ENCODE results near the gene AQP5.

The AQP5 gene

GRCh38 chr12:50003595-50003994, 41.9 kb downstream of the AQP5 start:
- no peak for TF ChIP-seq CTCF (IDR thresholded peaks at IDR 0.05; ENCODE audit: low read depth, low read length, missing control alignments)
- DNase-seq (ENCODE audit: extremely low read depth, low read depth): no peak
- no peak overlapping the region for H3K4me3 ChIP-seq (replicated peaks; ENCODE audit: low read depth, low read length)

- no peak for DNase-seq (ENCODE audit: extremely low read depth, low read depth)
- no peak for TF ChIP-seq CTCF (IDR thresholded peaks at IDR 0.05; ENCODE audit: low read depth, low read length, missing control alignments)
- H3K4me3 ChIP-seq (replicated peaks; ENCODE audit: low read depth, low read length): no peak overlapping the region
These were observed 43.0 kb downstream of the AQP5 start for GRCh38 chr12:50004696-50005095.

GRCh38 chr12:50005175-50005574, 43.5 kb downstream of the AQP5 start:
- no peak overlapping the region for H3K4me3 ChIP-seq (replicated peaks; ENCODE audit: low read depth, low read length)
- no peak for DNase-seq (ENCODE audit: extremely low read depth, low read depth)
- no peak for TF ChIP-seq CTCF (IDR thresholded peaks at IDR 0.05; ENCODE audit: low read depth, low read length, missing control alignments)

GRCh38 chr12:50006280-50006679, 44.6 kb downstream of the AQP5 start:
- DNase-seq (ENCODE audit: extremely low read depth, low read depth): no peak
- TF ChIP-seq CTCF (IDR thresholded peaks at IDR 0.05; ENCODE audit: low read depth, low read length, missing control alignments): no peak
- no peak overlapping the region for H3K4me3 ChIP-seq (replicated peaks; ENCODE audit: low read depth, low read length)

GRCh38 chr12:50006754-50007442, 45.2 kb downstream of the AQP5 start:
- H3K4me3 ChIP-seq (replicated peaks; ENCODE audit: low read depth, low read length): no peak overlapping the region
- DNase-seq (ENCODE audit: extremely low read depth, low read depth): no peak
- TF ChIP-seq CTCF (IDR thresholded peaks at IDR 0.05; ENCODE audit: low read depth, low read length, missing control alignments): no peak

- no peak for TF ChIP-seq CTCF (IDR thresholded peaks at IDR 0.05; ENCODE audit: low read depth, low read length, missing control alignments)
- H3K4me3 ChIP-seq (replicated peaks; ENCODE audit: low read depth, low read length): no peak overlapping the region
- no peak for DNase-seq (ENCODE audit: extremely low read depth, low read depth)
These were observed 51.9 kb downstream of the AQP5 start for GRCh38 chr12:50013361-50014147.
